Left colon (tissue), 2 donors: ENCODE data around the gene KCTD21. TPM values are rescaled to one million over a fixed set of nuclear protein-coding genes. Genes with fewer than 3 reads are reported as not detected.

Experiments used
- ATAC-seq: fragments of 200-7000 bp; cut with Tn5 transposase; one replicate; pipeline ENCODE4 v1.9.1; 2020; ENCODE audit warnings: mild to moderate bottlenecking, moderate library complexity
- DNase-seq, 2 donors: peaks; one replicate each; pipeline ENCODE4 v3.0.0-alpha.2; 2020
- intact Hi-C, 2 donors: fragments of 100-400 bp; cut with DNase I in 1 of 2; cut with micrococcal nuclease in 1 of 2; formaldehyde crosslinking; loops; one replicate each; pipeline versions ENCODE4 v1.11.2 to v1.14.0; 2022; cut with DNase I, micrococcal nuclease
- total RNA-seq, 2 donors: library from RNA; stranded (reverse); fragmentation: NEBNext Ultra II Directional; extraction: Animal tissue kit (Norgen Biotek cat#: 25700); gene quantifications; one replicate each; pipeline ENCODE4 v1.2.1, GENCODE V29; 2021
- donor health status: DM: no; HTN: no; CAD: no.
- donor health status: DM: yes; HTN: yes; CAD: no.

Gene KCTD21
- total RNA-seq, 2 donors from 2014 or later = 7.7 to 10.1 TPM

DNA sequence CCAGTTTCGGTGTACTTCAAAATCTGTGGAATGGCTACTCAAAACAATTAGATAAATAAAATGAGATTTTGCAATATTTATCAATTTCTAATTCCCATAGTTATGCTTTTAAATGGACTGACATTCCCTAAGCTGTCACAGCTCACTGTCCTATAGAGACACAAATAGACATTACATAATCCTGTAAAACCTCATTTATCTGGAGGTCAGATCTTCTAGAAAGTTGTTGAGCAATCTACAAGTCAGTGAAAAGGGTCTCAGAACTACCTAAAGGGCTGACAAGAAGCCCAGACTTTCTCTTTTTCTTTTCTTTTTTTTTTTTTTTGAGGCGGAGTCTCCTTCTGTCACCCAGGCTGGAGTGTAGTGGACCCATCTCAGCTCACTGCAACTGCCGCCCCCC lies 61.0 kb downstream of the KCTD21 start:
- ATAC-seq (no peak), DNase-seq (no peak)
- intact Hi-C loops = loop anchor here in 1 of 2 donors (2.0 kb wide), 1 partner anchor 19 kb away; no protein-coding TSS in a partner anchor

Other genes with a start within 250 kb of the KCTD21 start
- gene INTS4, start 194.0 kb downstream of the KCTD21 start, total RNA-seq = 10 to 100 TPM; 23.2 to 23.4 TPM
- gene KCTD14, start 165.3 kb downstream of the KCTD21 start, total RNA-seq = 10 to 100 TPM; 11.9 to 13.8 TPM
- under 1 TPM in 1 of 2 donors, not detected in 1; 0.22 TPM for gene THRSP, start 124.8 kb downstream of the KCTD21 start, total RNA-seq
- gene NDUFC2, start 108.8 kb downstream of the KCTD21 start, total RNA-seq = 100 to 1,000 TPM; 208 to 225 TPM
- 10 to 100 TPM; 22.1 to 29.0 TPM for gene ALG8, start 49.0 kb downstream of the KCTD21 start, total RNA-seq
- 1 to 10 TPM; 5.4 to 7.4 TPM for gene USP35, start 293 bp upstream of the KCTD21 start, total RNA-seq
- 10 to 100 TPM; 27.7 to 29.8 TPM for gene GAB2, start 229.2 kb upstream of the KCTD21 start, total RNA-seq